ENCODE measurements around the gene LIN7B.

LIN7B gene

DNA sequence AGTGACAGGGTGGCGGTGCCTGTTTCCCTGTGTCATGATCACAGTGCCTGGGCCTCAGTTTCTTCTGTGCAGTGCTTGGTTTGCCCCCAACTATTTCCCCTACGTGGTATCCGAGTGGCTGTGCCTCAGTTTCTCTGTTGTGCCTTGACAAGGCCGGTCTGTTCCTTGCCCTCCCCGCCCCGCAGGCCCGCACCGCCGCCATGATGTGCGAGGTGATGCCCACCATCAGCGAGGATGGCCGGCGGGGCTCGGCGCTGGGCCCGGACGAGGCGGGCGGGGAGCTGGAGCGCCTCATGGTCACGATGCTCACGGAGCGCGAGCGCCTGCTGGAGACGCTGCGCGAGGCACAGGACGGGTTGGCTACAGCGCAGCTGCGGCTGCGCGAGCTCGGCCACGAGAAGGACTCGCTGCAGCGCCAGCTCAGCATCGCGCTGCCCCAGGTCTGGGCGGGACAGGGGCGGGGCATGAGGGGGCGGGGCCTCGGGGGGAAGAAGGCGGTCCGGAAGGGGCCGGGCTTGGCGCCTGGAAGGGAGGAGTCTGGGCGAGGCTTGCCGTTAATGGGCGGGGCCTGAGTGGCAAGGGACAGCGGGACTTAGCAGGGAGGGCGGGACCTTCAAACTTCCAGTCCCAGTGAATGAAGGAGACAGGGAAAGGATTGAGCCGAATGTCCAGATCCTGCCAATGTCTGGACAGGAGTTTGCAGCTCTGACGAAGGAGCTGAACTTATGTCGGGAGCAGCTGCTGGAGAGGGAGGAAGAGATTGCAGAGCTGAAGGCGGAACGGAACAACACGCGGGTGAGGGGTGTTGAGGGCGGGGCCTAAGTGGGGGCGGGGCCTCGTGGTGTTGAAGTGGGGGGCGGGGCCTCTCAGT lies 13.7 kb downstream of the LIN7B start:
- H3K4me3 ChIP-seq: peak overlapping the region; percentile 41 to 68 (median 54); a peak in 16 of 20 replicates
- peak overlapping the region; percentile 55 to 82 (median 76) for H3K4me2 ChIP-seq
- H4K20me1 ChIP-seq: no peaks in the 10 kb centered on the region
- H3K9ac ChIP-seq: peak overlapping the region in 8 of 11 experiments; percentile 44 to 69 (median 56); a peak in 10 of 22 replicates
- H3K27ac ChIP-seq: peak overlapping the region in 9 of 11 experiments; percentile 19 to 71 (median 47); a peak in 12 of 22 replicates
- peaks cover 0 to 7% (median 0%) of the 10 kb centered on the region in 11 experiments; a peak in 6 of 22 replicates for H3K27me3 ChIP-seq
- no peak for TF ChIP-seq Cebpa-rat (IDR thresholded peaks at IDR 0.05)
- peaks cover 9 to 21% (median 18%) of the 10 kb centered on the region in 10 experiments for H3K4me1 ChIP-seq
- peaks cover 0 to 25% (median 9%) of the 10 kb centered on the region in 11 experiments; a peak in 9 of 22 replicates for H3K9me3 ChIP-seq (replicated peaks in 1 of 11)
- peaks cover 8 to 18% (median 12%) of the 10 kb centered on the region in 11 experiments; a peak in 16 of 22 replicates for H3K36me3 ChIP-seq

DNA sequence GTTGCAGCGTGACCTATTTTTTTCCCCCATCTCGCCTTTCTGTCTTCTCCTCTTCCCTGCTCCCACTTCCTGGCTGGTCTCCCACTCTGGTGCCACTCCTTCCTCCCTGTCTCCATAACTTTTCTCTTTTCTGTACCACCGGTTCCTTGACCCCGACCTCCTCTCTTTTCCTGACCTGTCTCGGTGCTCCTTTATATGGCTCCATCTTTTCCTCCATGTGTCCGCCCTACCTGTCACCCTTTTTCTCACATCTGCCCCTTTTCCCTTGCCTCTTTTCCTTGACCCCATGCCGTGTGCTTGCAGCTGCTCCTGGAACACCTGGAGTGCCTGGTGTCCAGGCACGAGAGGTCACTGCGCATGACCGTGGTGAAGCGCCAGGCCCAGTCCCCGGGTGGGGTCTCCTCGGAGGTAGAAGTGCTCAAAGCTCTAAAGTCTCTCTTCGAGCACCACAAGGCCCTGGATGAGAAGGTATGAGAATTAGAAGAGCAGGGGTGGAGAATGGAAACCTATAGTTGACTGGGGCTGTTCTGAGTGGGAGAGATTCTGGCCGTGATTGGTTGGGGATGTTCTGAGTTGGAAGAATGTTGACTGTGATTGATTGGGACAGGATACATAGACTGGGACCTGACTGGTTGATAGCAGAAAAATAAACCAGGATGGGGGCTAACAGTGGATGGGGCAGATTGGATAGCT lies 14.5 kb downstream of the LIN7B start:
- Histone ChIP-seq H4K20me1 (no peaks in the 10 kb centered on the region), H3K9me3 (replicated peaks in 1 of 11) (peaks cover 0 to 28% (median 9%) of the 10 kb centered on the region in 11 experiments; a peak in 9 of 22 replicates), H3K4me2 (peak overlapping the region; percentile 47 to 81 (median 68); a peak in 21 of 22 replicates), H3K36me3 (peaks cover 8 to 23% (median 12%) of the 10 kb centered on the region in 11 experiments; a peak in 17 of 22 replicates), H3K27ac (peak overlapping the region in 6 of 11 experiments; percentile 8 to 71 (median 40); a peak in 5 of 22 replicates), H3K4me3 (peak overlapping the region; percentile 41 to 68 (median 54); a peak in 15 of 20 replicates), H3K27me3 (peaks cover 0 to 3% (median 0%) of the 10 kb centered on the region in 11 experiments; a peak in 5 of 22 replicates), H3K9ac (peak overlapping the region in 4 of 11 experiments; percentile 29 to 69 (median 52); a peak in 7 of 22 replicates), H3K4me1 (peaks cover 9 to 22% (median 18%) of the 10 kb centered on the region in 10 experiments)
- TF ChIP-seq Cebpa-rat (IDR thresholded peaks at IDR 0.05): no peak

DNA sequence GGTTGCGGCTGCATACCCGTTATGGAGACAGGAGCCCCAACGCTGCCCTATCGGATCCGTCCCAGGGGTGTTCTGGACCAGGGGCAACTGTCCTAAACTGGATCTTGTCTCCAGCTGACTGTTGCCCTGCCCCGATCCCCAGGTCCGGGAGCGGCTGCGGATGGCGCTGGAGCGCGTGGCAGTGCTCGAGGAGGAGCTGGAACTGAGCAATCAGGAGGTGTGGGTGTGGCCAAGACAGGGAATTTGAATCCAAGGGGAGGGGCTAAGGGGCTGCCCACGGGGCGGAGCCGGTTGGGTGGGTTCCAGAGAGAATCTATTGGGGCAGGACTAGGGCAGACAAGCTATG lies 15.0 kb downstream of the LIN7B start:
- Histone ChIP-seq H3K4me1 (peaks cover 9 to 26% (median 18%) of the 10 kb centered on the region in 10 experiments), H4K20me1 (no peaks in the 10 kb centered on the region), H3K4me3 (peak overlapping the region in 1 of 10 experiments; percentile 68; a peak in 1 of 20 replicates), H3K9ac (0 out of 22 replicates have a peak overlapping the region, but pooled peaks of 1 of the 11 experiments have one; percentile 69), H3K9me3 (replicated peaks in 1 of 11) (peaks cover 0 to 33% (median 9%) of the 10 kb centered on the region in 11 experiments; a peak in 9 of 22 replicates), H3K27ac (peak overlapping the region in 3 of 11 experiments; percentile 35 to 67 (median 45); a peak in 2 of 22 replicates), H3K4me2 (peak overlapping the region; percentile 47 to 81 (median 68); a peak in 19 of 22 replicates), H3K27me3 (peaks cover 0 to 8% (median 0%) of the 10 kb centered on the region in 11 experiments; a peak in 5 of 22 replicates), H3K36me3 (peaks cover 10 to 28% (median 16%) of the 10 kb centered on the region in 11 experiments; a peak in 18 of 22 replicates)
- TF ChIP-seq Cebpa-rat (IDR thresholded peaks at IDR 0.05): no peak

DNA sequence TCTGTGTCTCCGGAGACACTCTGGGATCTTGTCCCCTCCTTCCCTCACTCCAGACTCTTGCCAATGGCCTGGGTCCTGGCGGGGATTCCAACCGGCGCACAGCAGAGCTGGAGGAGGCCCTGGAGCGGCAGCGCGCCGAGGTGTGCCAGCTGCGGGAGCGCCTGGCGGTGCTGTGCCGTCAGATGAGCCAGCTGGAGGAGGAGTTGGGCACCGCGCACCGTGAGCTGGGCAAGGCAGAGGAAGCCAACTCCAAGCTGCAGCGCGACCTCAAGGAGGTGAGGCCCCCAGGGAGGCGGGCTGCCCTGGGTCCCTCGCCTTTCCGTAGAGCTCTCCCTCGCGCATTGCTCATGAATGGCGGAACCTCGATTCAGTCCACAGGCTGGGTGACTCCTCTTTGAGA lies 16.2 kb downstream of the LIN7B start:
- H3K4me3 ChIP-seq: no peak overlapping the region
- H3K4me2 ChIP-seq: no peak overlapping the region
- peaks cover 0 to 9% (median 0%) of the 10 kb centered on the region in 11 experiments; a peak in 5 of 22 replicates for H3K27me3 ChIP-seq
- H3K9me3 ChIP-seq (replicated peaks in 1 of 11): peaks cover 0 to 36% (median 9%) of the 10 kb centered on the region in 11 experiments; a peak in 9 of 22 replicates
- no peak overlapping the region for H3K27ac ChIP-seq
- no peaks in the 10 kb centered on the region for H4K20me1 ChIP-seq
- H3K4me1 ChIP-seq: peaks cover 9 to 26% (median 18%) of the 10 kb centered on the region in 10 experiments
- no peak overlapping the region for H3K9ac ChIP-seq
- H3K36me3 ChIP-seq: peaks cover 10 to 38% (median 27%) of the 10 kb centered on the region in 11 experiments; a peak in 19 of 22 replicates
- TF ChIP-seq Cebpa-rat (IDR thresholded peaks at IDR 0.05): no peak

DNA sequence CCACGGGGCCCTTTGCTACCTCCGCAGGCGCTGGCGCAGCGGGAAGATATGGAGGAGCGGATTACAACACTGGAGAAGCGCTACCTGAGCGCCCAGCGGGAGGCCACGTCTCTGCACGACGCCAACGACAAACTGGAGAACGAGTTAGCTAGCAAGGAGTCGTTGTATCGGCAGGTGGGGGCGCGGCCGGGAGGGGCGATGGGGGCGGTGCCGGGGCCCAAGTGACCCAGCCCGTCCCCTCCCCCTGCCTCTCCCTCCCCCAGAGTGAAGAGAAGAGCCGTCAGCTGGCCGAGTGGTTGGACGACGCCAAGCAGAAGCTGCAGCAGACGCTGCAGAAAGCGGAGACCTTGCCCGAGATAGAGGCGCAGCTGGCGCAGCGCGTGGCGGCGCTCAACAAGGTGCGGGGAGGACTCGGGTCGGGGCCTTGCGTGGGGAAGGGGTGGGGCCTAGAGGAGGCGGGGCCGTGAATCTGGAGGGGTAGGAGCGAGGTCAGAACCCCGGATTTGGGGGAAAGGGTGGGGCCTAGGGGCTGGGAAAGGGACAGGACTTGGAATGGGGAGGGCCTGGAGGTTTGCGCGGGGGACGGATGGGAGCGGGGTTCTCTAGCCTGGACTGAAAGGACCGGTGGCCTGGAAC lies 18.9 kb downstream of the LIN7B start:
- H3K4me2 ChIP-seq: peak overlapping the region in 3 of 11 experiments; percentile 11 to 32 (median 21); a peak in 2 of 22 replicates

DNA sequence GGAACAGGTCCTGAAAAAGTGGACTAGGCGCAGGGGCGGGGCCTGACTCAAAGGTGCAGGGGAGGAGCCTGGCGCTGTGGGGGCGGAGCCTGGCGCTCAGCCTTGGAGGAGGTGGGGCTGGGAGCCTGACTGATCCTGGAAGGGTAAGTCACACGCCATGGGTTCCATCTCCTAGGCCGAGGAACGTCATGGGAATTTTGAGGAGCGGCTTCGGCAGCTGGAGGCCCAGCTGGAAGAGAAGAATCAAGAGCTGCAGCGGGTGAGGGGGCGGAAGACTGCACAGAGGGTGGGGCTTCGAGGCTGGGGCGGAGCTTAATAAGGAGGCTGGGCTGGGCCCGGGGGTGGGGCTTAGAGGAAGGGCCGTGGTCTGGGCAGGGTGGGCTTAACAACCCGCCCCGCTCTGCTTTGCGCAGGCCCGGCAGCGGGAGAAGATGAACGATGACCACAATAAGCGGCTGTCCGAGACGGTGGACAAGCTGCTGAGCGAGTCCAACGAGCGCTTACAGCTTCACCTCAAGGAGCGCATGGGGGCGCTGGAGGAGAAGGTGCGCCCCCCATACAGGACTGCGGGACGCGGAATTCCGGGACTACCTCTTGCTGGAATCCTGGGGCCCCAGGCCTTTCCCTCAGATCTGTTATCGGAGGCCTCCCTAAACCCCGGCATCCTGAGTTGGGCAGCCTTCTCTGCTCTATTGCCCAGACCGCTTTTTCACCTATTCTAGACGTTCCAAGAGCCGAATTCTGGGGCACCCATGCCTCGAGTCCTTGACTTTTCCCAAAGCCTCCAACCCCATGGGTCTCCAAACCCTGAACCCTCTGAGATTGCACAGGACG lies 19.7 kb downstream of the LIN7B start:
- H3K4me3 ChIP-seq: 0 out of 20 replicates have a peak overlapping the region, but pooled peaks of 1 of the 10 experiments have one; percentile 4

More for the DNA sequence above, 18.9 kb downstream of the LIN7B start:
- H3K9ac ChIP-seq: no peak overlapping the region
- peaks cover 14 to 33% (median 27%) of the 10 kb centered on the region in 10 experiments for H3K4me1 ChIP-seq
- H3K27me3 ChIP-seq: peaks cover 0 to 9% (median 0%) of the 10 kb centered on the region in 11 experiments; a peak in 5 of 22 replicates
- no peaks in the 10 kb centered on the region for H4K20me1 ChIP-seq
- TF ChIP-seq Cebpa-rat (IDR thresholded peaks at IDR 0.05): no peak
- no peak overlapping the region for H3K4me3 ChIP-seq
- no peak overlapping the region for H3K27ac ChIP-seq
- peaks cover 10 to 59% (median 46%) of the 10 kb centered on the region in 11 experiments; a peak in 19 of 22 replicates for H3K36me3 ChIP-seq
- peaks cover 0 to 45% (median 9%) of the 10 kb centered on the region in 11 experiments; a peak in 10 of 22 replicates for H3K9me3 ChIP-seq (replicated peaks in 1 of 11)

DNA sequence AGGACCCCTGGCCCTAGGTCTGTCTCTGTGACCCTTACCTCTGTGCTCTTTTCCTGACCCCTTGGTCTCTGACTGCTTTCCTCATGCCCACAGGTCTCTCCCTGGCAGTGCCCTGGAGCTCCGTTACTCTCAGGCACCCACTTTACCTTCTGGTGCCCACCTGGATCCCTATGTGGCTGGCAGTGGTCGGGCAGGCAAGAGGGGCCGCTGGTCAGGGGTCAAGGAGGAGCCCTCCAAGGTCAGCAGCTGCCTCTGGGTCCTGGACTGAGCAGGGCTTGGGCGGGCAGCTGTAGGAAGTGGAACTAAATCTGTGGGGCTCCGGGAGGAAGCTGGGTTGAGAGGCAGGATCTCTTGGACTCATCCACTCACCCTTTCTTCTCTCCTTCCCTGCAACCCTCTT lies 21.5 kb downstream of the LIN7B start:
- Histone ChIP-seq H4K20me1 (no peaks in the 10 kb centered on the region), H3K27me3 (peaks cover 0 to 9% (median 0%) of the 10 kb centered on the region in 11 experiments; a peak in 5 of 22 replicates), H3K27ac (peak overlapping the region in 3 of 11 experiments; percentile 1 to 48 (median 14); a peak in 3 of 22 replicates), H3K4me2 (peak overlapping the region in 6 of 11 experiments; percentile 33 to 73 (median 50); a peak in 6 of 22 replicates), H3K9ac (no peak overlapping the region), H3K4me3 (no peak overlapping the region), H3K4me1 (peaks cover 15 to 35% (median 25%) of the 10 kb centered on the region in 10 experiments), H3K9me3 (replicated peaks in 1 of 11) (peaks cover 0 to 25% (median under 1%) of the 10 kb centered on the region in 11 experiments; a peak in 6 of 22 replicates), H3K36me3 (peaks cover under 1 to 48% (median 38%) of the 10 kb centered on the region in 11 experiments; a peak in 18 of 22 replicates)
- TF ChIP-seq Cebpa-rat (IDR thresholded peaks at IDR 0.05): no peak

More for the DNA sequence above, 19.7 kb downstream of the LIN7B start:
- Histone ChIP-seq H3K36me3 (peaks cover 10 to 59% (median 46%) of the 10 kb centered on the region in 11 experiments; a peak in 19 of 22 replicates), H3K4me1 (peaks cover 10 to 29% (median 22%) of the 10 kb centered on the region in 10 experiments), H3K4me2 (peak overlapping the region in 5 of 11 experiments; percentile 11 to 32 (median 21); a peak in 5 of 22 replicates), H4K20me1 (no peaks in the 10 kb centered on the region), H3K9ac (no peak overlapping the region), H3K9me3 (replicated peaks in 1 of 11) (peaks cover 0 to 44% (median 9%) of the 10 kb centered on the region in 11 experiments; a peak in 10 of 22 replicates), H3K27me3 (peaks cover 0 to 9% (median 0%) of the 10 kb centered on the region in 11 experiments; a peak in 5 of 22 replicates), H3K27ac (no peak overlapping the region)
- no peak for TF ChIP-seq Cebpa-rat (IDR thresholded peaks at IDR 0.05)
